AG04450 (cell line): ENCODE data around the gene DOCK4. TPM values are rescaled to one million over a fixed set of nuclear protein-coding genes. Genes with fewer than 3 reads are reported as not detected.

ENCODE experiments used
- CTCF ChIA-PET: fragments of 300-600, 350-600 bp; formaldehyde crosslinking; extraction: SDS; loops from one replicate; lab custom pipeline; 2022; ENCODE audit warnings: antibody characterized with exemption, inconsistent platforms; lab: Charles Lee
- POLR2A ChIA-PET: fragments of 350-600 bp; formaldehyde crosslinking; extraction: SDS; loops from one replicate; lab custom pipeline; 2021; ENCODE audit warnings: antibody characterized with exemption, inconsistent platforms; lab: Yijun Ruan, JAX
- DNase-seq: peaks from one replicate; pipeline ENCODE4 v3.0.0-alpha.2; 2011; ENCODE audit warnings: low read depth, low spot score
- H3K27ac ChIP-seq: one replicate; pipeline ENCODE4 v1.5.1; 2012; ENCODE audit warnings: low read depth, low read length, control low read depth
- H3K27me3 ChIP-seq: one replicate; pipeline ENCODE4 v1.6.0; 2012; ENCODE audit warnings: low read length; ENCODE audit not compliant: control insufficient read depth, insufficient read depth
- H3K4me3 ChIP-seq: 2 replicates; pipeline ENCODE4 v1.5.1; 2011; ENCODE audit warnings: mild to moderate bottlenecking, low read depth, low read length, control low read depth
- H3K9me3 ChIP-seq: 2 replicates; pipeline ENCODE4 v1.5.1; 2012; ENCODE audit warnings: low read length; ENCODE audit not compliant: control insufficient read depth, insufficient read depth
- CTCF ChIP-seq: IDR thresholded peaks from 2 replicates; pipeline ENCODE4 v1.5.1; 2011; ENCODE audit warnings: low read depth, low read length, control low read depth, inconsistent platforms
- polyA plus RNA-seq: library from polyadenylated mRNA; depleted of rRNA; stranded (reverse); fragments of >200 nt; gene quantifications from 2 replicates; pipeline ENCODE4 v1.2.3, GENCODE V29; 2011

The DOCK4 gene
- polyA plus RNA-seq, 1 experiment, result 12.6 TPM

DNA sequence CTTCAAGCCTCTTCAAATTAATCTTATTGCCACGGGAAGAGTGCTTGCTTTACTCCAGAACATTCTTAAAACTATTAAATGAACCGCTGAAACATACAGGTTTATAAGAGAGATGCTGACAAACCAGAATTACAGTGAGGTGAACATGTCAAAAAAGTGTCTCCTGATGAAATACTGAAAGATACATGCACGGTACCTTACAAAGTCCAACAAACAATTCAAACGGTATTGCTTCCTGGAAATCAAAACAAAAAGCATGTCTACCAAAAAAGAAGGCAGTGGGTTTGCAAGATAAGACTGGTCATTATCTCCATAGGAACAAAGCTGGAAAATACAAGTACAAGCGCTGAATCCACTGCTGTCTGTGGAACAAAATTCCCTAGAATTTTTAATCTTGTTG lies 174.5 kb downstream of the DOCK4 start:
- Histone ChIP-seq H3K4me3 (no peak overlapping the region), H3K9me3 (no peaks in the 10 kb centered on the region), H3K27me3 (no peaks in the 10 kb centered on the region), H3K27ac (no peak overlapping the region)
- CTCF ChIA-PET, result interaction anchor here (1.4 kb wide), 1 partner anchor 11 kb away, joined by 5 read pairs; no protein-coding TSS in a partner anchor
- DNase-seq, result no peak
- POLR2A ChIA-PET, result no interaction called here
- no peak for TF ChIP-seq CTCF

GRCh38 chr7:112025556-112025955 lies 180.6 kb downstream of the DOCK4 start:
- no peaks in the 10 kb centered on the region for H3K27me3 ChIP-seq
- H3K27ac ChIP-seq, result no peak overlapping the region
- CTCF ChIA-PET, result interaction anchor here (0.5 kb wide), 1 partner anchor 14 kb away, joined by 4 read pairs; no protein-coding TSS in a partner anchor
- POLR2A ChIA-PET, result no interaction called here
- H3K4me3 ChIP-seq, result no peak overlapping the region
- no peaks in the 10 kb centered on the region for H3K9me3 ChIP-seq
- TF ChIP-seq CTCF, result no peak
- DNase-seq, result no peak

- no peak overlapping the region for H3K27ac ChIP-seq
- CTCF ChIA-PET, result no interaction called here
- TF ChIP-seq CTCF, result no peak
- no peaks in the 10 kb centered on the region for H3K9me3 ChIP-seq
- no peaks in the 10 kb centered on the region for H3K27me3 ChIP-seq
- POLR2A ChIA-PET, result no interaction called here
- H3K4me3 ChIP-seq, result no peak overlapping the region
- no peak for DNase-seq
Observed at GRCh38 chr7:112023786-112024185, 182.4 kb downstream of the DOCK4 start.

- no peak for TF ChIP-seq CTCF
- Histone ChIP-seq H3K27me3 (no peaks in the 10 kb centered on the region), H3K9me3 (no peaks in the 10 kb centered on the region), H3K27ac (no peak overlapping the region), H3K4me3 (no peak overlapping the region)
- no peak for DNase-seq
- CTCF ChIA-PET, result no interaction called here
- POLR2A ChIA-PET, result no interaction called here
Observed at GRCh38 chr7:112023282-112023681, 182.9 kb downstream of the DOCK4 start.

DNA sequence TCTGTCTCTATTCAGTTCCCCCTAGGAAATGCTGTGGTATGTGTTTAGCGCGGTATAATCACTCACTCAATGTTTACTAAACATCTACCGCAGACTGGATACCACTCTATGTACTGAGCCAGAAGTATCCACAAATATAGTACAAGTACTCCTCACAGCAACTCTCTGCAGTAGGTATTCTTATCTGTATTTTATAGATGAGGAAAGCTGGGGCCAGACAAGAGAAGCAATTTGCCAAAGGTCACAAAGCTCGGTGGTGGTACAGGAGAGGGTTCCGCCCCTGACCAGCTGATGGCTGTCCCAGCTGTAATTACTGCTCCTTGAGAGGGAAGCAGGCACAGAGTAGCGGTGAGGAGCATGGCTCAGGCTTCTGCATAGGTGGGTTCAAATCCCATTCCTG lies 184.1 kb downstream of the DOCK4 start:
- TF ChIP-seq CTCF, result no peak
- no peak for DNase-seq
- ChIA-PET CTCF (no interaction called here), POLR2A (no interaction called here)
- Histone ChIP-seq H3K4me3 (no peak overlapping the region), H3K27ac (no peak overlapping the region), H3K9me3 (no peaks in the 10 kb centered on the region), H3K27me3 (no peaks in the 10 kb centered on the region)
